ENCODE measurements around the gene STK40. TPM values are rescaled to one million over a fixed set of nuclear protein-coding genes. Genes with fewer than 3 reads are reported as not detected.
A peak's percentile ranks its signal among the peaks of the same experiment; 100 is the strongest.

STK40 gene
- total RNA-seq, 2 donors from 2014 or later: 32.9 to 49.8 TPM

GRCh38 chr1:36342426-36343185 lies 43.1 kb downstream of the STK40 start:
- Mint-ChIP-seq H3K4me1 (peaks cover 26% of the 10 kb centered on the region), H3K36me3 (ENCODE audit: low read depth) (peaks cover 7% of the 10 kb centered on the region), H3K27ac (peak overlapping the region; percentile 19), H3K27me3 (no peaks in the 10 kb centered on the region), H3K4me3 (no peak overlapping the region)
- ATAC-seq (peak; percentile 89), DNase-seq (peak; percentile 40 to 59 (median 42))
- H3K9me3 ChIP-seq (ENCODE audit: control insufficient read depth, low read length, poor library complexity, severe bottlenecking): no peaks in the 10 kb centered on the region

- Mint-ChIP-seq H3K27ac (no peak overlapping the region), H3K4me3 (no peak overlapping the region), H3K36me3 (ENCODE audit: low read depth) (peaks cover 7% of the 10 kb centered on the region), H3K27me3 (no peaks in the 10 kb centered on the region), H3K4me1 (peaks cover 25% of the 10 kb centered on the region)
- no peak for ATAC-seq
- no peak for DNase-seq
- H3K9me3 ChIP-seq (ENCODE audit: control insufficient read depth, low read length, poor library complexity, severe bottlenecking): no peaks in the 10 kb centered on the region
Measured at GRCh38 chr1:36341626-36342320, 44.0 kb downstream of the STK40 start.

GRCh38 chr1:36339615-36340014 lies 46.1 kb downstream of the STK40 start:
- DNase-seq: no peak
- Mint-ChIP-seq H3K27me3 (no peaks in the 10 kb centered on the region), H3K27ac (no peak overlapping the region), H3K36me3 (ENCODE audit: low read depth) (peaks cover 7% of the 10 kb centered on the region), H3K4me3 (no peak overlapping the region), H3K4me1 (peaks cover 25% of the 10 kb centered on the region)
- H3K9me3 ChIP-seq (ENCODE audit: control insufficient read depth, low read length, poor library complexity, severe bottlenecking): no peaks in the 10 kb centered on the region
- ATAC-seq: no peak

GRCh38 chr1:36339215-36339614 lies 46.5 kb downstream of the STK40 start:
- DNase-seq (no peak), ATAC-seq (no peak)
- H3K36me3 Mint-ChIP-seq (ENCODE audit: low read depth): peaks cover 5% of the 10 kb centered on the region
- no peak overlapping the region for H3K4me3 Mint-ChIP-seq
- no peak overlapping the region for H3K27ac Mint-ChIP-seq
- H3K27me3 Mint-ChIP-seq: no peaks in the 10 kb centered on the region
- H3K9me3 ChIP-seq (ENCODE audit: control insufficient read depth, low read length, poor library complexity, severe bottlenecking): no peaks in the 10 kb centered on the region
- peaks cover 25% of the 10 kb centered on the region for H3K4me1 Mint-ChIP-seq

GRCh38 chr1:36337830-36338229 lies 47.9 kb downstream of the STK40 start:
- no peaks in the 10 kb centered on the region for H3K27me3 Mint-ChIP-seq
- H3K4me1 Mint-ChIP-seq: peaks cover 25% of the 10 kb centered on the region
- DNase-seq: no peak
- no peak overlapping the region for H3K4me3 Mint-ChIP-seq
- peak overlapping the region; percentile 39 for H3K27ac Mint-ChIP-seq
- H3K36me3 Mint-ChIP-seq (ENCODE audit: low read depth): peaks cover 5% of the 10 kb centered on the region
- H3K9me3 ChIP-seq (ENCODE audit: control insufficient read depth, low read length, poor library complexity, severe bottlenecking): no peaks in the 10 kb centered on the region
- no peak for ATAC-seq

- ATAC-seq: no peak
- Mint-ChIP-seq H3K36me3 (ENCODE audit: low read depth) (no peaks in the 10 kb centered on the region), H3K4me3 (no peak overlapping the region)
Measured at GRCh38 chr1:36330940-36331339, 54.8 kb downstream of the STK40 start.

GRCh38 chr1:36329817-36330216 lies 55.9 kb downstream of the STK40 start:
- no peaks in the 10 kb centered on the region for H3K36me3 Mint-ChIP-seq (ENCODE audit: low read depth)
- peaks cover 21% of the 10 kb centered on the region for H3K4me1 Mint-ChIP-seq
- H3K27ac Mint-ChIP-seq: no peak overlapping the region
- H3K4me3 Mint-ChIP-seq: peak overlapping the region; percentile 63
- no peaks in the 10 kb centered on the region for H3K27me3 Mint-ChIP-seq
- ATAC-seq (no peak), DNase-seq (no peak)
- H3K9me3 ChIP-seq (ENCODE audit: control insufficient read depth, low read length, poor library complexity, severe bottlenecking): no peaks in the 10 kb centered on the region

More at GRCh38 chr1:36330940-36331339, 54.8 kb downstream of the STK40 start:
- H3K9me3 ChIP-seq (ENCODE audit: control insufficient read depth, low read length, poor library complexity, severe bottlenecking): no peaks in the 10 kb centered on the region
- H3K4me1 Mint-ChIP-seq: peaks cover 21% of the 10 kb centered on the region
- peak overlapping the region; percentile 12 for H3K27ac Mint-ChIP-seq
- no peaks in the 10 kb centered on the region for H3K27me3 Mint-ChIP-seq
- DNase-seq: no peak

- Mint-ChIP-seq H3K27ac (no peak overlapping the region), H3K36me3 (ENCODE audit: low read depth) (no peaks in the 10 kb centered on the region), H3K4me1 (peaks cover 28% of the 10 kb centered on the region), H3K4me3 (no peak overlapping the region), H3K27me3 (no peaks in the 10 kb centered on the region)
- ATAC-seq (no peak), DNase-seq (no peak)
- no peaks in the 10 kb centered on the region for H3K9me3 ChIP-seq (ENCODE audit: control insufficient read depth, low read length, poor library complexity, severe bottlenecking)
Measured at GRCh38 chr1:36328713-36329112, 57.0 kb downstream of the STK40 start.

- DNase-seq (no peak), ATAC-seq (no peak)
- Mint-ChIP-seq H3K27ac (peak overlapping the region; percentile 70), H3K27me3 (no peaks in the 10 kb centered on the region), H3K36me3 (ENCODE audit: low read depth) (no peaks in the 10 kb centered on the region), H3K4me1 (peaks cover 28% of the 10 kb centered on the region), H3K4me3 (no peak overlapping the region)
- no peaks in the 10 kb centered on the region for H3K9me3 ChIP-seq (ENCODE audit: control insufficient read depth, low read length, poor library complexity, severe bottlenecking)
Measured at GRCh38 chr1:36328088-36328480, 57.6 kb downstream of the STK40 start.

- H3K27ac Mint-ChIP-seq: peak overlapping the region; percentile 70
- no peak overlapping the region for H3K4me3 Mint-ChIP-seq
- H3K27me3 Mint-ChIP-seq: no peaks in the 10 kb centered on the region
- no peaks in the 10 kb centered on the region for H3K36me3 Mint-ChIP-seq (ENCODE audit: low read depth)
- DNase-seq: no peak
- H3K4me1 Mint-ChIP-seq: peaks cover 31% of the 10 kb centered on the region
- ATAC-seq: no peak
- no peaks in the 10 kb centered on the region for H3K9me3 ChIP-seq (ENCODE audit: control insufficient read depth, low read length, poor library complexity, severe bottlenecking)
Measured at GRCh38 chr1:36327421-36328087, 58.2 kb downstream of the STK40 start.

GRCh38 chr1:36326499-36326898 lies 59.2 kb downstream of the STK40 start:
- no peaks in the 10 kb centered on the region for H3K36me3 Mint-ChIP-seq (ENCODE audit: low read depth)
- H3K9me3 ChIP-seq (ENCODE audit: control insufficient read depth, low read length, poor library complexity, severe bottlenecking): no peaks in the 10 kb centered on the region
- no peak for DNase-seq
- peaks cover 34% of the 10 kb centered on the region for H3K4me1 Mint-ChIP-seq
- no peak overlapping the region for H3K4me3 Mint-ChIP-seq
- H3K27me3 Mint-ChIP-seq: no peaks in the 10 kb centered on the region
- H3K27ac Mint-ChIP-seq: no peak overlapping the region
- no peak for ATAC-seq

- Mint-ChIP-seq H3K36me3 (ENCODE audit: low read depth) (no peaks in the 10 kb centered on the region), H3K4me1 (peaks cover 32% of the 10 kb centered on the region), H3K27ac (no peak overlapping the region), H3K27me3 (no peaks in the 10 kb centered on the region), H3K4me3 (peak overlapping the region; percentile 87)
- DNase-seq (no peak), ATAC-seq (no peak)
- H3K9me3 ChIP-seq (ENCODE audit: control insufficient read depth, low read length, poor library complexity, severe bottlenecking): no peaks in the 10 kb centered on the region
Measured at GRCh38 chr1:36324353-36324703, 61.4 kb downstream of the STK40 start.

GRCh38 chr1:36323636-36324352 lies 61.9 kb downstream of the STK40 start, which contains the start of gene EVA1B:
Gene EVA1B, minus strand, starts transcription at chr1:36323645. Its CDS starts 608 bp downstream, at chr1:36323037.
- DNase-seq (peak in 2 of 3 donors; percentile 46 to 52), ATAC-seq (peak; percentile 48)
- no peaks in the 10 kb centered on the region for H3K9me3 ChIP-seq (ENCODE audit: control insufficient read depth, low read length, poor library complexity, severe bottlenecking)
- no peak within 1 kb of the TSS for H3K27ac Mint-ChIP-seq
- no peaks in the 10 kb centered on the region for H3K36me3 Mint-ChIP-seq (ENCODE audit: low read depth)
- peak within 1 kb of the TSS; percentile 87 for H3K4me3 Mint-ChIP-seq
- no peaks in the 10 kb centered on the region for H3K27me3 Mint-ChIP-seq
- H3K4me1 Mint-ChIP-seq: peaks cover 30% of the 10 kb centered on the region
